HG02840 (cell line): ENCODE measurements around the gene TUBA3D.
"Not testable (repeated sequence)": the region's sequence is repeated elsewhere in the genome, so short reads cannot be mapped to it uniquely, and the experiment has no call there.

ENCODE experiments used
- ATAC-seq: cut with Tn5 transposase; IDR thresholded peaks from one replicate; pipeline ENCODE4 v1.9.1; 2021; ENCODE audit warnings: mild to moderate bottlenecking, moderate library complexity, moderate number of reproducible peaks; ENCODE audit not compliant: unreplicated experiment, low FRiP score

TUBA3D gene

DNA sequence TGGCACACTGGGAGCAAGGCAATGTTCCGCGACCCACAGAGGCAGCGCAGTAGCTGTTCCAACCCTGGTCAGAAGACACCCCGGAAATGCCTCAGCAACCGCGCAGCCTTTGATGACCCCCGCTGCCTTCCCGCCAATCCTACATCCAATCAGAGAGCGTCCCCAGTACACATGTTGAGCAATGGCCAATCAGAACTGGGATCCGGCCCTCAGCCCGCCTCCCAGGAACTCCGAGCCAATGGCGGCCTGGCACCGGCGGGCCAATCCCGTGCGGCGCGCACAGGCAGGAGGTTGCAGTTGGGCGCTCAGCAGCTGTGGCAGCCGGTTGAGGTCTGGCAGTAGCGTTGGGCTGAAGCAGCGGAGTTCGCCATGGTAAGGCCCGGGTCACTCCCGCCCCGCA is at the start of gene TUBA3D:
TSS of gene TUBA3D (plus strand) at position 289 of the 400 bp plus-strand sequence. CDS start at position 370, 81 bp downstream.
- no peak for ATAC-seq

DNA sequence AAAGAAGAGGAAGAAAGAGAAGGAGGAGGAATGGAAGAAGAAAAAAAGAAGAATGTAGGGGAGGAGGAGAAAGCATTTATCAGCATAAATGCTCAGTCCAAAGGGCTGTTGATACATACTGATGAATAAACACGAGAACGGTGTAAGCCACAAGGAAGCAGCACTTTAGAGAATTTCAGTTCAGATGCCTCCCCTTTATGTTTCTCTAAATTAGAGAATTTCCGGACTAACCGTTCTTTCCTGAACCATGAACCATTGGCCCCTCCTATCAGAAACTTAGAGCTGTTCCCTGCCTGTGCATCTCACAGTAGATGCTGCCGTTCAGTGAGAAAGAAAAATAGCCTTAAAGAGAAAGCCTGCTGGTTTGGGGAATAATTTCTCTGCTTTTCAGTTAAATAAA is 49.2 kb upstream of the TUBA3D start:
- ATAC-seq = no peak

DNA sequence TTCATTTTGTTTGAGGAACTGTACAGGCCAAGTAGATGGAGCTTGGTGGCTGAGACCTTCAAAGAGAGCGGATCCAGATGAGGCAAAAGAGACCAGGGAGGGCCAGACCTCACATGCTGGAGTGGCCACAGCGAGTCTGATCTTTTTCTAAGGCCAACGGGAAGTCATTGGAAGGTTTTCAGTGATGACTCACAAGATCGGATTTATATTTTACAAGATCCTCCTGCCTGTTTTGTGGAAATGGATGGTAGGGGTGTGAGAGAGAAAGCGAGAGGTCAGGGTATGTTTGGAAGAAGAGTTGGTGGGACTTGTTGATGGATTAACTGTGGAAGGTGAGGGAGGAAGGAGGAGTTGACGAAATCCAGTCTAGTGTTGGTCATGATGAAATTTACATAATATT is 44.6 kb upstream of the TUBA3D start:
- ATAC-seq = no peak

DNA sequence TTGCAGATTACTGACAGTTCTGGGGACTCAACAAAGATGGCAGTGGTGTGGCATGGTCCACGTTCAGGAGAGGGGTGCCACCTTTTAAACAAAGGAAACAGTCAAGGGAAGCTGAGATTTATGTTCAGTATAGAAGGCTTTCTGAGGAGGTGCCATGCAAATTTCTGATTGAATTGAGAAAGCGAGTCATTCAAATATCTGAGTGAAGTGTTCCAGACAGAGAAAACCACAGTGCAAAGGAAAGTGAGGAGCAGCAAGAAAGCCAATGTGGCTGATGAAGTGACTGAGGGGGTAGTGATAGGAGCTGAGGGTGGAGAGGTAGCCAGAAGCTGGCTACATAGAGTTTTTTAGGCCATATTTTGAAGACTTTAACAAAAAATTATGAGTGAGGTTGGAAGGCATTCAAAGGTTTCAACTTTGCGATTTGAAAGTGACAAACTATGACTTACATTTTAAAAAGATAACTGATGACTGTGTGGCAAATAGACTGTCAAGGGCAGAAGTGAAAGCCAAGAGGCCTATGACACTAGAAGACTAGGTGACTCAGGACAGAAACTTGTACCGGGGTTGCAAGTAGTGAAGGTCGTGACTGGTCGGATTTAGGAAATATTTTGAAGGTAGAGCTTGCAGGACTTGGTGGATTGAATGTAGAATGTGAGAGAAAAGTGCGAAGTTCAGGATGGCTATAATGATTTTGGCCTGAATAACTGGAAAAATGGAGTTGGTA is 35.0 kb upstream of the TUBA3D start:
- not testable (repeated sequence) for ATAC-seq

DNA sequence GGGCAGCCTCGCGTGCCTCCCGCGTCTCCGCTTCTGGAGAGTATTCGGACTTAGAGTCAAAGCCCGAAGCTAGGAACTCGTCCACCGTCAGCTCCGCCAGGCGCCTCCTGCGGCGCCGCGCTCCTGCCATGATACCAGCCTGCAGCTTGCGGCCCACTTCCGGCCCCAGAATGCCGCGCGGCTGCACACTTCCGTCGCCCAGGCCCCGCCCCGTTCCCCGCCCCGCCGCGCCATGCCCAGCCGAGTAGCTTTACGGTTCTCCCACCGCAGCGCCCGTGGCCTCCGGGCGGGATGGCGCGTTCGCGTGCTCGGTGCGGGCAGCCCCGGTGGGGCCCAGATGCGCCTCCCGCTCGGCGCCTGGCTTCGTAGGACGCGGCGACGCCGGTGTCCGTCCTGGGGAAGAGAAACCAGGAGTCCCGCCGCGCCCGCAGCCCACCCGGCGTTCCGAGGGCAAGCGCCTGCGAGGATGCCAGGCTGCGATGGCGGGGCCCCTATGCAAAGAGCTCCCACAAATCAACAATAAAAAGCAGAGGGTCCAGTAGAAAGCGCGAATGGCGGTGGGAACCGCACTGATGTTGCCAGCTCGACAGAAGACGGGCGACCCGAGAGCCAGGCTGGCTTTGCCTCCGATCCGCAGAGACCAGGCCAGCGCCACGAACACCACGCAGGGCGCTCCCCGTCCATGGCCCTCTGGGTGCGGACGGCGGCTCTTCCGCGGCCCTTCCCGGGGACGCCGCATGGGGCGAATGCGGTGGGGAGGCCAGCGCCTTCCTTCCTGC is 31.0 kb upstream of the TUBA3D start:
- not testable (repeated sequence) for ATAC-seq

DNA sequence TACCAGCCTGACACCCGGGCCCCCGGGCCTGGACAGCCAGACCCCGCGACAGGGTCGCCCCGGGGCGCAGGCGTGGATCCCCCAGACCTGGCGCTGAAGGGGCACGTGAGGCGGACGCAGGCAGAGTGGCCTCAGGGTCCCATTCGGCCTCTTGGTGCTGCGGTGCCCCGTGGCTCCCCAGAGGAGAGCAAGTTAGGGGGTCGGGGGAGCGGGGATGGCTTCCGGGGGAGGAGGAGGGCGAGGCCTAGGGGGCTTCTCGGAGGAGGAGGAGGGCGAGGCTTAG is 30.5 kb upstream of the TUBA3D start:
- ATAC-seq = not testable (repeated sequence)

DNA sequence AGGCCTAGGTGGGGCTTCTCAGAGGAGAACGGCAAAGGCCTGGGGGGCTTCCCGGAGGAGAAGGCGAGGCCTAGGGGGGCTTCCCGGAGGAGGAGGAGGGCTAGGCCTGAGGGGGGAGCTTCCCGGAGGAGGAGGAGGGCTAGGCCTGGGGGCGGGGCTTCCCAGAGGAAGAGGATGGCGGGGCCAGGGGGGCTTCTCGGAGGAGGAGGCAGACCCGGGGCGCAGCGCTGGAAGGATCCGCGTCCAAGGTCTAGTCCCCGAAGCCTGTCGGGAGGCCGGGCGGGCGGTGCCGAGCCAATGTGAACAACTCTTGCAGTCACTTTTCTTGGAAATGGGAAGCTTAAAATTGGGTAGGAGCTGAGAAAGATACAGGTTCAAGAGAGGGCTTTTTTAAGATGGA is 30.0 kb upstream of the TUBA3D start:
- ATAC-seq = no peak

DNA sequence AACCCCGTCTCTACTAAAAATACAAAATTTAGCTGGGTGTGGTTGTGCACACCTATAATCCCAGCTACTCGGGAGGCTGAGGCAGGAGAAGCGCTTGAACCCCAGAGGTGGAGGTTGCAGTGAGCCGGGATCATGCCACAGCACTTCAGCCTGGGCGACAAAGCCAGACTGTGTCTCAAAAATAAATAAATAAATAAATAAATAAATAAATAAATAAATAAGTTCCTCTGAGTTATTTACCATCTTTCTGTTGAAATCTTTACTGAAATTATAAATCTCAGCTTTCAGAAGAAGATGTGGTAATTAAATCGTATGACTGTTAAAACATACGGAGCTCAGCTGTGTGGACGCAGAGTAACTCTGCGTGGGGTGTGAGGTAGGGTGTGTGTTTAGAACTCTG is 27.9 kb upstream of the TUBA3D start:
- not testable (repeated sequence) for ATAC-seq

DNA sequence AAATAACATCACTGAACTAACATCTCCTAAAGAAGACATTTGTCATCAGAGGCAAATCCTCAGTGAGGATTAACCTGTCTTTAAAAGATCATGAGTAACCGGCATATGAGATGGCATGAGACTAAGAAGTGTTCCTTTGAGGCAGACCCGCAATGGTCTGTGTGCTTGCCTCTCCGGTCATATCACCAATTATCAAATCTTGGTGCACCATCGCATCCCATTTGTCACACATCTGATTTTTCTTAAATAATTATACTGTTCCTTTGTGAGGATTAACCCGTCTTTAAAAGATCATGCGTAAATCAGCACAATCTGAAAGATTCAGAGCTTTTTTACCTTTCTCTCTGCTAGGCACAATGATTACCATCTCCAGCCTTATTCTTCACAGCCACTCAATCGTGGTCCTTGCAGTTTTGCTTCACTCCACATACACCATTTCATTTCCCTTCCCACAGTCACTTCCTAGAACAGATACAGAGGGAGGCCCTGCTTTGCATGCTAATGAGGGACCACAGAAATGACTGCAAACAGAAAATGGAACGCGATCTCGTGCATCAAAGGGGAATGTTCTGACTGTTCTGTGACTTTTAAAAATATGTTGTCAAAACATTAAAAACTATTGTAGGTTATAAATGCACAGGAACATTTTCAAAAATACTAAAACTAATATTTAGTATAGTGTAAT is 24.5 kb upstream of the TUBA3D start:
- ATAC-seq = peak; percentile 81

DNA sequence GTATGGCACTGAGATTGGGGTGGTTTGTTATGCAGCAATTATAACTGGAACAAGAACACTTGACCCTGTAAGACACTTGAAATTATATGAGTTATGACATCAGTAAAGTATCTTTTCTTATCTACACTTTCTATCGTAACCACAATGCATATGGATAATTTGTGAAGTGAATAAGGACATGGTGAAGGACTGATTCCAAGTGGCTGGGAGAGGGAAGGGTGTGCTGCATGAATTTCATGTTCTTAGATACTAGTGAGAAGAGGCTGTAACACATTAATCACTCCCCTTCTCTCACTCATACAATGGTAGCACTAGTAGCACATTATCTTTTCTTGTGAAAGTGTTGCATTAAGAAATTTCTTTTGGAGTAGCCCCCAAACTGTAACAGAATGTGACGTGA is 21.0 kb upstream of the TUBA3D start:
- not testable (repeated sequence) for ATAC-seq

DNA sequence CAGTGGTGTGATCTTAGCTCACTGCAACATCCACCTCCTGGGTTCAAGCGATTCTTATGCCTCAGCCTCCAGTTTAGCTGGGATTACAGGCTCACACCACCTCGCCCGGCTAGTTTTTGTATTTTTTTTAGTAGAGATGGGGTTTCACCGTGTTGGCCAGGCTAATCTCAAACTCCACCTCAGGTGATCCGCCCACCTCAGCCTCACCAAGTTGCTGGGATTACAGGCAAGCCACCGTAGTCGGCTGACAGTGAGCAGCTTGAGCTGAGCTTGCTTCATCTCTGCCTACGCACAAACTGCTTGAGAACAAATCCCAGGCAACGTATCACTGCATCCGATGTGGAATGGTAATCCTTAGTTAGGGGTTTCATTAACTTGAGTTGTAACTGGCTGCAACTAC is 8.2 kb upstream of the TUBA3D start:
- not testable (repeated sequence) for ATAC-seq

DNA sequence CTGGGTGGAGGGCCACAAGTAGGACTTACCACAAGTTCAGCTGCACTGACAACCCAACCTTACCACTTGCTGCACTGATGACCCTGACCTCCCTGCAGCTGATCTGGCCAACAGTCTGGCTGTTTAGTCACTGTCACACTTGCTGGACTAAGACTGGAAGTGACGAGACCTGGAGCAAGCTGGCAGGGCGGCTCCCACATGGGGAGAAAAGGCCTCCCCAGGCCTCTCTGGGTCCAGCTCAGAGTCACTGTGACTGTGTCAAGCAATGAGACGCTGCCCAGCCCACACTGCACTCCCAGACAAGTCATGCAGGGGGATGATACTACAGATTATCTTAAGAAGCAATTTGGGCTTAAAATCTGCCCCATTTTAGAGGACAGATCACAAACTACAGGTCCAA is 5.0 kb upstream of the TUBA3D start:
- not testable (repeated sequence) for ATAC-seq

DNA sequence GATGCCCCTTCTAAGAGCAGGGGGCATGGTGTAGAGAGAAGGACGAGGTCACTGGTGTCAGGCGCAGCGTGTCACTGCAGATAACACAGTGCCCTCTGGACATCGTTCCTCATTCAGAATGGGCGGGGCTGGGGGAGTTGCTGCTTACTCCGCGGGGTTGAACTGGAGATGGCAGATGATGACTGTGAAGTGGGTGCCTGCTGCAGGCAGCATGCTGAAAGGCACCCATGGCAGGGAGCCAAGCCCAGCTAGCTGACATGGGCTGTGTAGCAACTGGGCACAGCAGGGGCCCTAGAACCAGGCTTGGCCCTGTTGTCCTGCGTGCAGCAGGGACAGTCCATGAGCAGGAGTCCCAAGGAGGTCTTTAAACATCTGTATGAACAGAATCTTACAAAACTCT is 4.3 kb upstream of the TUBA3D start:
- not testable (repeated sequence) for ATAC-seq

DNA sequence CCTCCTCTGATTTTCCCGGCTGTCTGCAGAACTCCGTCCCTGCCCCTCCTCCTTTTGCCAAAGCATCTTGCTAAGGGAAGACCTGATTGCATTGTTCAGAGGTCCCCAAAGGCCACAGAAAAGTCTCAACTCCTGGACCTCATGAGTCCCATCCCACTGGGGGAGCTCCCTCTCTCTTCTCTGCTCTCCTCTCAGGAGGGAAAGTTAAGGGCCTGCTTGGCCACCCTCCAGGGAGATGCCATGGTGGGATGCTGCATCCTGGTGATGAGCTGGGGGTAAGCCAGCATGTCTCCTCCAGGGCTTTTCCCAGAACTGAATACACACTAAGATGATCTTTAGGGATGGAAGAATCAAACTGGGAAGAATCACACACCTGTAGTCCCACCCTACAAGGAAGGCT is 2.7 kb upstream of the TUBA3D start:
- ATAC-seq = not testable (repeated sequence)

DNA sequence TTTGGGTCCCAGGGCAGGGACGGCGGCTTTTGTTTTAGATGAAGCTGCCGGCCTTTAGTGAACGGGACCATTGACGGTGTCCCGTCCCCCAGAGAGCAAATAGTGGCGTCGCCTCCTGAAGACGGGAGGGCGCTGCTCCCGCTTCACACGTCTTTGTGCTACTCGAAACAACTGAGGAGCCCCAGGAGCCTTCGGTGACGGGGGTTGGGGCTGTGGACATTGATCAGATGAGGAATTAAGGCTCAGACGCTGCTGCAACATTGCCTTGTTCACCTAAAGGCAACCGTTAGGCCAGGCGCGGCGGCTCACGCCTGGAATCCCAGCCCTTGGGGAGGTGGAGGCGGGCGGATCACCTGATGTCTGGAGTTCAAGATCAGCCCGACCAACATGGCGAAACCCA is 444 bp downstream of the TUBA3D start:
- ATAC-seq = not testable (repeated sequence)

DNA sequence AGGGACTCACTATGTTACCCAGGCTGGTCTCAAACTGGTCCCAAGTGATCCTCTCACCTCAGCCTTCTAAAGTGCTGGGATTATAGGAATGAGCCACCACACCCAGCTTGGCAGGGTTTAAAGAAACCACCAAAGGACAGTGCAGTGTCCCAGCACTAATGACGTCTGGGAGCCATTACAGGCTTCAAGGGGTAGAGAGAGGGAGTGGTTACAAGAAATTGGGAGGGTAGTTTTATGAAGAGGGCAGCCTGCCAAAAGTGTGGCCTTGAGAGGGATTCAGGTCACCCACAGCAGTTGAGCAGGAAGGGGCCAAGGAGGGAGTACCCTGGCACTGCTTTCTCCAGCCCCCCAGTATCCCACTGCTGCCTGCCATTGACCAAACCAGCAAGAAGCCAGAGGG is 1.3 kb downstream of the TUBA3D start:
- ATAC-seq = not testable (repeated sequence)

DNA sequence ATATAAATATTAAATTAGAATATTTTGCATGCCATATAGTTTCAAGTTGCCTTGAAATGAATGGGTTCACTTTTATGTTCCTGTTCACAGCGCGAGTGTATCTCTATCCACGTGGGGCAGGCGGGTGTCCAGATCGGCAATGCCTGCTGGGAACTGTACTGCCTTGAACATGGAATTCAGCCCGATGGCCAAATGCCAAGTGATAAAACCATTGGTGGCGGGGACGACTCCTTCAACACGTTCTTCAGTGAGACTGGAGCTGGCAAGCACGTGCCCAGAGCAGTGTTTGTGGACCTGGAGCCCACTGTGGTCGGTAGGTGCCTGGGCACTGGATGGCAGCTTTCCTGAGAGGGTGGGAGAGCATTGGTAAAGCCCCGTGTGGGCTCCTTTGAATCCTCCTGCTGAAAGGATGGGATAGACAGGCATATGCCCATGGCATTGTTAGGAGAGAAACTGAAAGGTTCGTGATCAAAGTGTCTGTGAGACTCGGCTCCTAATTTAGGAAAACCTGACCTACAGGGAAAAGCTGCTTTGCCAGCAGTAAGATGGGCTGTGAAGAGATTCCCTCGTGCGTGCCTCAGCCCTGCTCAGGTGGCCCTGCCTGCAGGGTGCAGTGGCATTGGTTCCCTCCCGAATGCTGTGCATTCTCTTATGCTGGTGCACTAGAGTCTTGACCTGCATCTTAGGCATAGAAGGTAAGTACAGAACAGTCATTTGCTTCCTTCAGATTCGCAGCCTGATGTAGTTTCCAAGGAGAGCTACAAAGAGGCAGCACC is 2.3 kb downstream of the TUBA3D start:
- ATAC-seq = not testable (repeated sequence)

DNA sequence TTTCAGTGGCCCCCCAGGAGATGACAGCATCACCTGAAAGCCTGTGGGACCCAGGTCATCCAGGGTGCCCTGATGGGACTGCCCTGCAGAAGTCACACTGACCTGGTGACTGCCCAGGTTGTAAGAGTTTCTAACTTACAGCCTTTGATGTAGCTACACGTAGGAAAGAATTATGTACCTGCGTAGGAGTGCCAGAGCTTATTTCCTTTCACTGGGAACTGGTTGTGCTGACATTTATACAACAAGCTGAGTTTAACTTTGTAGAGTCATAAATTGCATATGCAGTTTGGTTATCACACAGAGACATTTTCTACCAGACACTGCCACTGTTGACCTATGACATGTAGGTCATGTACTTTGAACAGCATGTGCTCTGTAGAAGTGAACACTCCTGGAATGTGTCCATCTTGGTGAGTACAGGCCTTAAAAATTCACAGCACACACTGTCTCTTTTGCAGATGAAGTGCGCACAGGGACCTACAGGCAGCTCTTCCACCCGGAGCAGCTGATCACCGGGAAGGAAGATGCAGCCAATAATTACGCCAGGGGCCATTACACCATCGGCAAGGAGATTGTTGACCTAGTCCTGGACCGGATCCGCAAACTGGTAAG is 3.0 kb downstream of the TUBA3D start:
- not testable (repeated sequence) for ATAC-seq

DNA sequence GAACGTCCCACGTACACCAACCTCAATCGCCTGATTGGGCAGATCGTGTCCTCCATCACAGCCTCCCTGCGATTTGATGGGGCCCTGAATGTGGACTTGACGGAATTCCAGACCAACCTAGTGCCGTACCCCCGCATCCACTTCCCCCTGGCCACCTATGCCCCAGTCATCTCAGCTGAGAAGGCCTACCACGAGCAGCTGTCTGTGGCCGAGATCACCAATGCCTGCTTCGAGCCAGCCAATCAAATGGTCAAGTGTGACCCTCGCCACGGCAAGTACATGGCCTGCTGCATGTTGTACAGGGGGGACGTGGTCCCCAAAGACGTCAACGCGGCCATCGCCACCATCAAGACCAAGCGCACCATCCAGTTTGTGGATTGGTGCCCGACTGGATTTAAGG is 4.4 kb downstream of the TUBA3D start:
- not testable (repeated sequence) for ATAC-seq

DNA sequence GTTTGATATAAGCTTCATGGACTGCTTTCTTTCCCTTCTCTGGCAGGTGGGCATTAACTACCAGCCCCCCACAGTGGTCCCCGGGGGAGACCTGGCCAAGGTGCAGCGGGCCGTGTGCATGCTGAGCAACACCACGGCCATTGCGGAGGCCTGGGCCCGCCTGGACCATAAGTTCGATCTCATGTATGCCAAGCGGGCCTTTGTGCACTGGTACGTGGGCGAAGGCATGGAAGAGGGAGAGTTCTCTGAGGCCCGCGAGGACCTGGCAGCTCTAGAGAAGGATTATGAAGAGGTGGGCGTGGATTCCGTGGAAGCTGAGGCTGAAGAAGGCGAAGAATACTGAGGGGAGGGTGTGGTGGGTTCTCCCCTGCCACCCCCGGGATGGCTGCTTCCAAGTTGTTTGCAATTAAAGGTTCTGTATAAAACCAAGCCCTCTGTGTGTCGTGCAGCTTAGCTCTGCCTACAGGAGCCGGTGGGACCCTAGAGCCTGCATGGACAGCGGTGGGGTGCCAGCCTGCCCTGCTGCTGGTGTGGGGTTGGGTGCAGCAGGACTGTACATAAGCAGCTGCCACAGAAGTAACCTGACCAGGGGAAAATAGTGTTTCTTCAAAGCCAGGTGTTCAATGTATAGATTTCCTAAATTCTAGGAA is 6.7 kb downstream of the TUBA3D start:
- not testable (repeated sequence) for ATAC-seq
